ENCODE data around the gene MERTK.
A peak's percentile ranks its signal among the peaks of the same experiment; 100 is the strongest.
"Not testable (repeated sequence)": the region's sequence is repeated elsewhere in the genome, so short reads cannot be mapped to it uniquely, and the experiment has no call there.

Gene MERTK

DNA sequence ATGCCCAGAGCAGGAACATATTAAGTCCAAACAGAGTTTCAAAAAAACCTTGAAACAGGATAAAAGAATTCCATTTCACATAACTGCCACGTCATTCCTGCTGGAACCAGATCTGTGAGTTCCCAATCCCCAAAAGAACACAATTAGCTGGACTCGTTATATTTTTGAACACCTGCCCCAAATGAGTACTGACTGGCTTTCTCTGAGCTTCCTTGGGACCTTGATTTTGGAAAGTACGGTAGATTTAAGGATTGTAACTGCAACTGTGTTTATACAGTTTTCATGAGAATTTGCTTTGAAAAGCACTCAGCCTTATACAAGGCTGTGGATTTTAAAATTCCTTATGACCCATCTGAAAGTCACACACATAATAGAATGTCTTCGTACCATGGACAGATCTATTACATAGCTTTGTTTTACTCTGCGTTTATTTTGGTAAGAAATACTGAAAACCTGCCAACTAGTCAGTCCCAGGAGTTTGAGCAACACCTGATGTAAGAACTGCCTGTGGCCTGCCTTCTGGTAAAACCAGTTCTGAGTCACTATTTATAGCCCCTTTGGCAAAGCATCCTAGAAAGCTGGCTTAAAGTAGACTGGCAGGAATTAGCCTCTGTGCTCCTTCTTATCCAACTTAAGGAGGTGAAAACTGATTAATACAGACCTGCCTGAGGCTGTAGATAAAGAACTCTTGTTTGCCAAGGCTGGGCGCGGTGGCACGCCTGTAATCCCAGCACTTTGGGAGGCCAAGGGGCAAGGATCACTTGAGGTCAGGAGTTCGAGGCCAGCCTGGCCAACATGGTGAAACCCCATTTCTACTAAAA, 48.1 kb downstream of the MERTK start:
- peak; percentile 95 for DNase-seq

DNA sequence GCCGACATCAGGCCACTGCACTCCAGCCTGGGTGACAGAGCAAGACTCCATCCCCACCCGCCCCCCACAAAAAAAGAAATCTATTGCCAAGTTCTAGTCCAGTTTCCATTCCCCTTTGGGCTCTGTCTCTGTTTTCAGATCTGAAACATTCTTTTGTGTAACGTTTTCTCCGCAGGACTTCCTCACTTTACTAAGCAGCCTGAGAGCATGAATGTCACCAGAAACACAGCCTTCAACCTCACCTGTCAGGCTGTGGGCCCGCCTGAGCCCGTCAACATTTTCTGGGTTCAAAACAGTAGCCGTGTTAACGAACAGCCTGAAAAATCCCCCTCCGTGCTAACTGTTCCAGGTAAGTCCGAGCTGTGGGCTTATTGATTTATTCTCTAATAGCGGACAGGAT, 48.8 kb downstream of the MERTK start:
- DNase-seq: no peak

DNA sequence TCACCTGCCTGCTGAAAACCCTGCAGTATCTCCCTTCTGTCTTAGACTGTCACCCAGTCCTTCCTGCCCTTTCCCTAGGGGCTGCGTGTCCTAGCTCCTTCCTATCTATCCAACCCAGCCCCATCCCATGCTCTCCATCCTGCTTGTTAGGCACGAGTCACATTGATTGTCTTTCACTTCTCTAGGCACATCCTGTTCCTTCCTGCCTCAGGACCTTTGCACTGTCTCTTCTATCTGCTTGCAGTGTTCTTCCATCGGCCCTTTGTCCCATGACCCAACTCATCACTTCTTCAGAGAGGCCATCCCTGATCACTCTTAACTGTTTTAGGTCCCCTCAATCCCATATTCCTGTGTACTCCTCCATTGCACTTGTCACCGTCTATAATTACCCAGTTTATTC, 50.4 kb downstream of the MERTK start:
- DNase-seq: no peak

DNA sequence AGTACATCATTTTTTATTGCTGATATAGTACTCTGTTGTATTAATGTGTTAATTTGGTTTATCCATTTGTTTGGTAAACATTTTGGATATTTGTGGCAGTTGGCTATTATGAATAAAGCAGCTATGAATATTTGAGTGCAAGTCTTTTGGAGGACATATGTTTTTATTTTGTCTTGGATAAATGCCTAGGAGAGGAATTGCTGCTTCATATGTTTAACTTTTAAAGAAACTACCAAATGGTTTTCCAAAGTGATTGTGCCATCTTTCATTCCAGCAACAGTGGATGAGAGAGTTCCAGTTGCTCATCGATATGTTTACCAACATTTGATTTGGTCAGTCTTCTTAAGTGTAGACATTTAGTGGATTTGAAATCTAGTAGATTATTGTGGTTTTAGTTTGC, 51.8 kb downstream of the MERTK start:
- no peak for DNase-seq

DNA sequence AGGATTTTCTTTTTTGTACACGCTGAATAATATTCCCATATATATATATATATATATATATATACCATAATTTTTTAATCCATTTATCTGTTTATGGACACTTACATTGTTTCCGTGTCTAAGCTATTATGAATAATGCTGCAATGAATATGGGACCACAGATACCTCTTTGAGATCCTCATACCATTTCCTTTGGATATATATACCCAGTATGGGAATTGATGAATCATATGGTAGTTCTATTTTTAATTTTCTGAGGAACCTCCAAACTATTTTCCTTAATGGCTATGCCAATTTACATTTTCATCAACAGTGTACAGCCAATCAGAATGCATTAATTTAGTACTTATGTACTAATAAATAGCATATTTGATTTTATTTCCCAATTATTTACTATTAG, 53.1 kb downstream of the MERTK start:
- DNase-seq: no peak

DNA sequence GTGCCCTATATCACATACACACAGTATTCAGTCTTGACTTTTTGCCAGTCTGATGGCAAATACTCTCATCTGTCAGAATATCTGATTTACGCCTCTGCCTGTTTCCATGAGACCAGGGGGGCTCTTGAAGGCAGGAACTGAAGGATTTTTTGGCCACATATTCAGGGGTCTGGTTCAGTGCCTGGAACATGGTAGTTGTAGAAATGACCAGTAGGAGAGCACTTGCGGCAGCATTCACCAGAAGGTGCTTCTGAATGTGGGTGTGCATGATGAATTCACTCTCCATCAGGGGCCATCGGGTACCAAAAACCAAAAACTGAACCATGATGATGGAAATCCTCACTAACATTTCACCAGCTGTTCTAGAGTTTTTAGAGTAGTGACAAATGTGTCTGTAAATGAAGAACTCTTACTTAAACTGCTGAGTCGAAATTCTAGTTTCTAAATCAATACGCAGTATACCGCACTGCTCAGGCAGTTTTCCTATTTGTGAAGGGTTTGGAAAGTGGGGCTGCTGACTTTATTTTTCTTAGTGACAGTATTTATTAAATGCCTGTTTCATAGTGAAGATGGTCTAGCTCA, 54.6 kb downstream of the MERTK start:
- no peak for DNase-seq

DNA sequence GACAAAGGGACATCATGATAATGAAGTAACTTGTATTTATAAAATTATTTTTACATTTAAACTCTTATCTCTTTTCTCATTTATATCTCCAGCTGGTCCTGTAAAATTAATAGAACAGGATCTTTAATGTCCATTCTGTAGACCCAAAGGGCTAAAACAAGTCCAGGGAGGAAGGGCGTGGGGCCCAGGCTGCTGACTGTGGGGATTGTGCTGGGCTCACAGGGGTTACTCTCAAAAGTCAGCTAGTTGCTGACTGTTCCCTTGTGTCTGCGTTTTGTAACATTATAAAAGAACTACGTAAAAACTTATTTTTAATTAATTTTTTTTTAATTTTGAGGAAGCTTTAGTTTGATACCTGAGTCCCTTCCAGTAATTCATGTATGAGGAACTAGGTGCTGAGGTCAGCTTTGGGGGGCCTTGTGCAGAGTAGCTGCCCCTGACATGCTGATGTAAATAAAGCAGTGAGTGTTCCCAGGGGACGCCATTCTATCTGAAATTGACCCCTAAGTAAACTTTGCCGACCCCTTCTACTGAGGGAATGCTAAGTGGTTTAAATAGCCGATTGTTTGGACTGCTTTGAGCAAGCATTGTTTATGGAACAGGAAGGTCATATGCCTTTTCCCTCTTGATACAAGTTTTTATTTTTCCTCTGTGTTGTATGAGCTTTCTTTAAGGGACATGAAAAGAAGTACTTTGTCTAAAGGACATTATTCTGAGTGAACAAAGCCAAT, 56.4 kb downstream of the MERTK start:
- no peak for DNase-seq

DNA sequence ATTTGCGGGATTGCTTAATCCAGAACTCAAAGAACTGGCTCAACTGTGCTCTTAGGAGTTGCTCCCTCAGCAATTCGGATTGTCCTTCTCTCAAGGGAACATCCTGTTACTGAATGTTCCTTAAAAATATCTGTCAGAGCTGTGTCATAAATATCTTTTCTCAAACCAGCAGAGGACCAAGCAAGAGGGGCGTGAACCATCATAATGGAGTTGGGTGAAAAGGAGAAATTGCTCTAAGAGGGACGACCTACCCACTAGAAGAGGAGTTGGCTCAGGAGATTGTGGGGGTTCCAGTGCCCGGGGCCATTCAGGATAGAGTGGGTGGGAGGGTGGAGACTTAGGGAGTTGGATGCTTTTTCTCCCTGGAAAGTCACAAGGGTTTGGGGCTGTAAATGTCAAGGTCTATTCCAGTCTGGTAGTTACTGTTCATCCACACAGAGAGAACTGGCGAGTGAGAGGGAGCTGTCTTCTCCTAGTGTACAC, 59.5 kb downstream of the MERTK start:
- DNase-seq: no peak

DNA sequence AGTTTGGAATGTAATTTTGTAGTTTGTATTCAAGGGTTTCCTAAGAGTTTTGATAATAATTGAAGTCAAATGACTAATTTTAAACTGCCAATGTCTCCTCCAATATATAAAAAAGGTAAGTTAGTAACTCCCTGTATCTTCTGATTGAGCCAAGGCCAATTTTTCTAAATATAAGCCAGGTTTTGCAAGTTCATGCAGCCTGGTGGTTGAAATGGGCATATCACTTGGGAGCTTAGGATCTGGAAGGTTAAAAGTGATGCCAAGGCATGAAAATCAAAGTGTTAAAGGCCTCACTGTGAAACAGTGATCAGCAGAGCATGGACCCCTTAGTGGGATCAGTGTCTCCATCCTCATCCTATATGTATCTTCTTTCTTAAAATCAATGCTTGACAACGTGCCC, 60.5 kb downstream of the MERTK start:
- no peak for DNase-seq

DNA sequence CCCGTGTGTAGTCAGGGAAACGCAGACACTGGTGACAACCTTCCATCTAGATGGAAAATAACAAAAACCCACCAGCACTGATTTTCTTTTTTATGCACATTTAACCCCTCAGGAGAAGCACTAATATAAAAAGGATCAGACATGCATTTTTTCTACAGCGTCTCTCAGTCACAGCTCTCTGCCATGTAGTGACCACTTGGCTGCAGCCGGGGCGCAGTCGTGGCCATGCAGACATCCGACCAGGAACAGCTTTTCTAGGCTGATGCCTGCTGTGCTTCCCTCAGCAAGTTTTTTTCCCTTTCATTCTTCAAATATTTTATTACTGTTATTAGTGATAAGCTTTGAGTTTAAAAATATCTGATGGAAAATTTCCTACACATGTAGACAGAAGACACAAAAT, 63.3 kb downstream of the MERTK start:
- DNase-seq: no peak

DNA sequence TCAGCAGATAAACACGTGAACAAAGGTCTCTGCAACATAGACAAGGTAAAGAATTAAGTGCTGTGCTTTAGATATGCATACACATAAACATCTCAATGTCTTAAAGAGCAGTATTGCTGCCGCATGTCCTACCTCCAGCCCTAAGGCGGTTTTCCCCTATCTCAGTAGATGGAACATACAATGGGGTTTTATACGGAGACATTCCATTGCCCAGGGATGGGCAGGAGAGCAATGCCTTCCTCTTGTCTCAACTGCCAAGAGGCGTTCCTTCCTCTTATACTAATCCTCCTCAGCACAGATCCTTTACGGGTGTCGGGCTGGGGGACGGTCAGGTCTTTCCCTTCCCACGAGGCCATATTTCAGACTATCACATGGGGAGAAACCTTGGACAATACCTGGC, 64.7 kb downstream of the MERTK start:
- not testable (repeated sequence) for DNase-seq

DNA sequence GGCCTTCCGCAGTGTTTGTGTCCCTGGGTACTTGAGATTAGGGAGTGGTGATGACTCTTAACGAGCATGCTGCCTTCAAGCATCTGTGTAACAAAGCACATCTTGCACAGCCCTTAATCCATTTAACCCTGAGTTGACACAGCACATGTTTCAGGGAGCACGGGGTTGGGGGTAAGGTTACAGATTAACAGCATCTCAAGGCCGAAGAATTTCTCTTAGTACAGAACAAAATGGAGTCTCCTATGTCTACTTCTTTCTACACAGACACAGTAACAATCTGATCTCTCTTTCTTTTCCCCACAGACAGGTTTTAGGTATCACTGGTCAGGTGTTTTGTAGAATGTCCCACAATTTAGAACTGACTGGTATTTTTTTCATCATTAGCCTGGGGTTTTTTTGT, 65.1 kb downstream of the MERTK start:
- DNase-seq: not testable (repeated sequence)

DNA sequence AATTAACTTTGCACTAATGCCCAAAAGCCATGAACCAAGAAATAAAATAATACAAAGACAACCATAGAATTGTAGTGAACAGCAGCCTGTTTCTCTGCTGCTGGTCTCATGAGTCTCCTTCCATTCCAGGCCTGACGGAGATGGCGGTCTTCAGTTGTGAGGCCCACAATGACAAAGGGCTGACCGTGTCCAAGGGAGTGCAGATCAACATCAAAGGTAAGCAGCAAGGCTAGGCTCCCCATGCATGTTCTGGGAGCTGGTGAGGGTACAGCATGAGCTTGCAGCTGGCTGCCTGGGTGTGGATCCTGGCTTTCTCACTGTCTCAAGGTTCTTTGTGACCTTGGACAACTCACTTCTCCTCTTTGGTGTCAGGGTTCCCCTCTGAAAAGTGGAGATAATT, 66.7 kb downstream of the MERTK start:
- DNase-seq: no peak

DNA sequence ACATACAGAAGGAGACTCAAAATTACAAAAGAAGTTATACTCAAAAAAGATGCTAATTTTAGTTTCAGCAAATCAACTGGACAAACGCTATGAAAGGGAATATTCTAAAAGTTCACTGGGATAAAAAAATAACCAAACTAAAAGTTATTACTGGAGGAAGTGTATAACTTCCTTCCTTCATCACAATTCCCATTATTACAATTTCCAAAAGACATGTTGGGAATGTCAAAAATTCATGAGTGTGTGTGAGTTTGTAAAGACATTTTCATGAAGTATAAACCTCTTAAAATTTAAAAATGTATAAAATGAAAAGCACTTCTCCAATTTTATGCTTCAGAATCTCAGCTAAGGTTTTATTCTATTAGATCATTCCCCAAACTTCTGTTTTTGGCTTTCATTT, 67.8 kb downstream of the MERTK start:
- DNase-seq: no peak

DNA sequence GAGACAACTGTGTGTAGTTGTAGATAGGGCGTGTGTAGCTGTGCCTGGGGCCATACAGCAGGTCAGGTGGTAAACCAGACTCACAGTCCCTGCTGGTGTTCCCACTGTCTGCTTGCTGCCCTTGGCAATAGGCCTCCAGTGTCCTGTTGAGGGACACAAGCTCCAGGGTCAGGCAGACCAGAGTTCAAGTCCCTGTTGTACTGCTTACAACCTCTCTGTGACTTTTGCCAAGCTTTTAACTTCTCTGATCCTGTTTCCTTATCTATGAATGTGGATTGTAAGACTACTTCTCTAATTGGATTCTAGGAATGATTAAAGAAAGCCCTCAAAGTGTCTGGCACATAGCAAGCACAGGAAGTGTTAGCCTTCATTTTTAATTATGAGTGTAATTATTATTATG, 68.6 kb downstream of the MERTK start:
- DNase-seq: no peak

DNA sequence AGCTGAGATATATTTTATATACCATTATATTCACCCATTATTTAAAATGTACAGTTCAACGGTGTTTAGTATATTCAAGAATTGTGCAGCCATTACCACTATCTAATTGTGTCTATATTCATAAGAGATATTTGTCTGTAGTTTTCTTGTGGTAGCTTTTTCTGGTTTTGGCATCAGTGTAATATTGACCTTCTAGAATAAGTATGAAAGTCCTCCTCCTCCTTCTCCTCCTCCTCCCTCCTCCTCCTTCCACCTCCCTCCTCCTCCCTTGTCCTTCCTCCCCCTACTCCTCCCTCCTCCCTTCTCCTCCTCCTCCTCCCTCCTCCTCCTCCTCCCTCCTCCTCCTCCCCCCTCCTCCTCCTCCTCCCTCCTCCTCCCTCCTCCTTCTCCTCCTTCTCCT, 72.0 kb downstream of the MERTK start:
- DNase-seq: no peak

DNA sequence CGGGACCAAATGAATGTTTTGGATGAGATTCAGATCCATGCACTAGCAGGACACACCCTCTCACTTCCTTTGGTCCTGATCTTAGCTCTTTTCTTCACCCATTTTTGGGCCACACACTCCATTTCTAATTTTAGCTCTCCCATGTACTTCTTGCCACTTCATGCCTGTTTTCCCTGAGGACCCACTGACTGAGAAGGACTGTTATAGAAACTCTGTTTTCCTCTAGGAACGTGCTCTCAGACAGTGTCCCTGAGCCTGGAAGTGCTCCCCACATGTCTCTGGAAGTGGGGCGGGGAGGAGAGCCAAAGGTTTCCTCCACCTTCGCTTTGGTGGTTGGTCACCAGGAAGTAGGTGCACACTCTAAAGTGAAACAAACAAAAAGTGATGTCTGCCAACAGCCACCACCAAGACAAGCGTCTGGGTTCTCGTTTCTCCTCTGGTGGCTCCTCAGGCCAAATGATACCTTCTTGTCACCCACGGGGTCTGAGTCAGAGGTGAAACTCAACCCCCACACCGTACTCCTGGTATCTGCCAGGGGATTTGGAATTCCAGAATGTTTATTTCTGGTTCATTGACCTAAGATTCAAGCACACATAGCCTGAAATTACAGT, 74.7 kb downstream of the MERTK start:
- DNase-seq: no peak

DNA sequence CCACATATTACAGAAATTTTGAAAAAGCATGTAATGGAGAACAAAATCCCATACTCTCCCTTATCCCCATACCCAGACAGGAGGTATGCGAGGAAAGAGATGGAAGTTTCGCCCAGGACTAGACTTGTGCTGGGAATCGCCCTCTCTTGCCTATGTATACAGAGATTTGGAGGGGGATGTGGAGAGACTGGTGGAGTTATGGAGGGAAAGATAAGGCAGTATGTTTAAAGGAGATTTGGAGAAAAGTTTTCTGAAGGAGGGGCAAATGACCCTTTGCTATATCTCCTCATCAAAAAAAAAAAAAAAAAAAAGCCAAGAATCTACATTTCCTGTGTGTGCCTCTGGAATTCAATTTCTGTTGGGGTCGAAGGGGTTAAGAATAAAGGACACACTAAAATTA, 75.3 kb downstream of the MERTK start:
- DNase-seq: no peak

DNA sequence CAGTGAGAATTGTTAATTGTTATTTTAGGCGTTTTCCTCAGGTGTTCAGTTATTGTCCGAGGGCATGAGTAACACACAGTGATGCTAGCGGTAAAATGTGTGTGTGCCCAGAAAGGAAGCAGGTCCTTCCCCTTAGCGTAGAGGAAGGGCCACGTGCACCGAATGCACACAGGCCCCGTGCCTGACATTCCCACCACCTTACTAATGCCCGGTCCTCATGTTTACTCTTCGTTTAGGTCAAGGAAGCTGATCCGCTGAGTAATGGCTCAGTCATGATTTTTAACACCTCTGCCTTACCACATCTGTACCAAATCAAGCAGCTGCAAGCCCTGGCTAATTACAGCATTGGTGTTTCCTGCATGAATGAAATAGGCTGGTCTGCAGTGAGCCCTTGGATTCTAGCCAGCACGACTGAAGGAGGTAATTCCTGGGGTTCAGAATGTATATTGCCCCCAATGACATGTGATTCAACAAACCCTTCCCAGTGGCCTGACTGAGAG, 76.7 kb downstream of the MERTK start:
- DNase-seq: peak; percentile 7

DNA sequence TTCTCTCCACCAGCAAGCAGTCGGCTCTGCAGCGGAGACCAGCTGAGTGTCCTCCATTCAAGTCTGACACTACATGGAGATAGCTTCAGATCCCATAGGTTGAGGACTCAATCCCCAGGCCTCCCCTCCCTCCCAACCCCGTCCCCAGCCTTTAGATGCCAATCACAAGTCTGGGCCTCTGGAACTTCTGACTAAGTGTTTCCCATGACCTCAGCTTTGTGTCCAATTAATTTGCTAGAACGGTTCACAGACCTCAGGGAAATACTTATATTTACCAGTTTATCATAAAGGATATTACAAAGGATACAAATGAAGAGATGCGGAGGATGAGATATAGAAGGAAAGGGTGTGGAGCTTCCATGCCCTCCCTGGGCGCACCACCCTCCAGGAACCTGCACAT, 77.4 kb downstream of the MERTK start:
- DNase-seq: no peak

DNA sequence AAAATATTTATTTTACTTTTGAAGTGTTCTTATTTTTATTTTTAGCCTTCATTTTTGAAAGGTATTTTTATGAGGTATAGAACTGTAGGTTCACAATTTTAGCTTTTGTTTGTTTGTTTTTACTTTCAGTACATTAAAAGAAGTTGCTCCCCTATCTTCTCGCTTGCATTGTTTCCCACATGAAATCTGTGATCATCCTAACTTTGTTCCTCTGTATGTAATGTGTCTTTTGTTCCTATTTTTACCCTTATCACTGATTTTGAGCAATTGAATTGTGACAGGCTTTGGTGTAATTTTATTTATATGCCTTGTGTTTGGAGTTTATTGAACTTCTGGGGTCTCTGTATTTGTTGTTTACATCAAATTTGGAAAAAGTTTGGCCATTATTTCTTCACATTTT, 78.8 kb downstream of the MERTK start:
- DNase-seq: no peak

DNA sequence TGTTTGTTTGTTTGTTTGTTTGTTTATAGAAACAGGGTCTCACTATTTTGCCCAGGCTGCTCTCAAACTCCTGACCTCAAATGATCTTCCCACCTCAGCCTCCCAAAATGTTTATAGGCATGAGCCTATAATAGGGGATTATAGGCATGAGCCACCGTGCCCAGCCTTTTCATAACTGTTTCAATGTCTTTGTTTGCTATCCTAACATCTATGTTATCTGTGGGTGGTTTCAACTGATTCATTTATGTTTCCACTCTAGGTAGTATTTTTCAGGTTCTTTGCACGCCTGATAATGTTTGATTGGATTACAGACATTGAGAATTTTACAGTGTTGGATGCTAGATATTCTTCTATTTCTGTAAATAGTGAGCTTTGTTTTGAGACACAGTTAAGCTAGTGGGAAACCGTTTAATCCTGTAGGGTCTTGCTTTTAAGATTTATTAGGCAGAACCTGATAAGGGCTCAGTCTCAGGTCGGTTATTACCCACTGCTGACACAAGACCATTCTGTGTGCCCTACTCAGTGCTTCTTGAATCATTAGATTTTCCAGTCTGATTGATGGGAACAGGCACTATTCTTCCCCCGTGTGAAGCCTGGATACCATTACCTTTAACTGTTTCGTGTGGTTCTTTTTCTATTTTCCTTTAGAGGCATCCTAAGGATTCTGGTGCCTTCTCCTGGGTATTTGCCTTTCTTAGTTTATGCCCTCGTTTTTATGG, 80.2 kb downstream of the MERTK start:
- DNase-seq: no peak

DNA sequence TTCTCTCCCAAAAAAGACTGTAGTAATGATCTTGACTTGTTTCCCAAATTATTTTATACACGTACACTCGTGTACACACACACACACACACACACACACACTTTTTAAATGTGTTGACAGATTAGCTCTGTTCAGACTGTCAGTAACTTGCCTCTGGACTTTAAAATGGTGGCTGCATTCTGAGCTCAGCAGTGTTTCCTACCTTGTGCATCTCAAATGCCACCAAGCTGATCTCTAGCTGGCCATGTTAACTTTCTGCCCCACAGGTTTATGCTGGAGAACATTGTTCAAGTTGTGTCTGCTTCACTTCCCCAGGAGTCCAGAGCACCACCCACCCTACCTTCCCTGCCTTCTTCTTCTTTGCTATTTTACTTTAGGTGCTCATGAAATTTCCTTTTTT, 83.3 kb downstream of the MERTK start:
- no peak for DNase-seq

Data from DMS79 treated with DMSO at 0.1 percent for 48 hours (cell line).